Left colon (tissue), 2 donors: ENCODE data around the gene B4GAT1. TPM values are rescaled to one million over a fixed set of nuclear protein-coding genes. Genes with fewer than 3 reads are reported as not detected.

Source experiments
- ATAC-seq: fragments of 200-7000 bp; cut with Tn5 transposase; one replicate; pipeline ENCODE4 v1.9.1; 2020; ENCODE audit warnings: mild to moderate bottlenecking, moderate library complexity
- DNase-seq, 2 donors: peaks; one replicate each; pipeline ENCODE4 v3.0.0-alpha.2; 2020
- intact Hi-C, 2 donors: fragments of 100-400 bp; cut with DNase I in 1 of 2; cut with micrococcal nuclease in 1 of 2; formaldehyde crosslinking; loops; one replicate each; pipeline versions ENCODE4 v1.11.2 to v1.14.0; 2022; cut with DNase I, micrococcal nuclease
- total RNA-seq, 2 donors: library from RNA; stranded (reverse); fragmentation: NEBNext Ultra II Directional; extraction: Animal tissue kit (Norgen Biotek cat#: 25700); gene quantifications; one replicate each; pipeline ENCODE4 v1.2.1, GENCODE V29; 2021
- donor health status: DM: no; HTN: no; CAD: no.
- donor health status: DM: yes; HTN: yes; CAD: no.

B4GAT1 gene
- total RNA-seq, 2 donors from 2014 or later = 13.1 to 17.1 TPM

DNA sequence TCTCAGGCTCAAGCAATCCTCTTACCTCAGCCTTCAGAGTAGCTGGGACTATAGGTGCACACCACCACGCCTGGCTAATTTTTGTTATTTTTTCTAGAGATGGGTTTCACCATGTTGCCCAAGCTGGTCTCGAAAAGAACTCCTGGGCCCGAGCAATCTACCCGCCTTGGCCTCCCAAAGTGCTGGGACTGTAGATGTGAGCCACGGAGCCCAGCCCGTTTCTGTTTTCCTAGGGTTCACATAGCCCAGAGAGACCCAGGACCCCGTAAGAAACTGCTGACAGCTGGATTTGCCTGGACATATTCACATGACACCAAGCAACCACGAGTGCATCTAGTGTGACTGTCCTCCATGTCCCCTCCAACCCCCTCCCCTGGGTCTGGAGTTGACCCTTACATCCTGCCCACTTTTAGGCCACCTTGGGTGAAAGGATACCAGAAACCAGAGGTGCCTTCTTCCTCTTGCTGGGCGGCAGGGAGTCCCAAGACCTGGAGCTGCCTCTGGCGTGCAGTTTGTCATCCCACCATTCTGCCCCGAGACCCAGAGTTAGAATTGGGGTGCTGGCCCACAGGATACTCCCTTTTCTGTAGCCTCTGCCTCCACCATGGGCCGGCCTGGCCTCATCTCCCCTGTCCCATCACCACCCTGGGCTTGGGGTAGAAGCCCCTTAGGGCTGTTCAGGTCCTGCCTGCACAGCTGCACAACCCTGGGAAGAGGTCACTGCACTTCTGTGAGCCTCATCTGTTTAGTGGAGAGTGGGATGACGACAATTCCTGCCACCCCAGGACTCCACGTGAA lies 7.5 kb downstream of the B4GAT1 start:
- intact Hi-C loops = no loop called here
- DNase-seq = no peak
- ATAC-seq = no peak

DNA sequence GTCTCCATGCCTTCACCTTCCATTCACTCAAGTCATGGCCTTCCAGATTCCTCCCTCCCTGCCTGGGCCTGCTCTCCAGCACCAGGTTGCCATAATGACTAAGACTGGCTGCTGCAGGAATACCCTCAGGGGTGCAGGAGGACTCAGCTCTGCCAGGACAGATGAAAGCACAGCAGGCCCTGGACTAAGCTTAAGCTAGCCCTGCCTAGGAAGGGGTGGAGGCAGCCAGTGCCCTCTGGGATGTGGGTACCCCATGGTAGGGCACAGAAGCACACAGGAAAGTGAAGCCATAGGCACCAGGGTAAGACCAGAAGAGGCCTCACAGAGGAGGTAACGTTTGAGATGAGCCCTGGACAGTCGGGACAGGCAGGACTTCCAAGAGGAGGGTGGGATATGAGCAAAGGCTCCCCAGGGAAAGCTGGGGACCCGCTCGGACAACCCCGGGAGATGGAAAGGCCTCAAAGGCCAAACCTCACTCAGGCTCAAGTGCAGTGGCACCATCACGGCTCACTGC lies 8.2 kb downstream of the B4GAT1 start:
- intact Hi-C loops = no loop called here
- DNase-seq (no peak), ATAC-seq (no peak)

- intact Hi-C loops = no loop called here
- DNase-seq (no peak), ATAC-seq (no peak)
These were observed 8.9 kb downstream of the B4GAT1 start for GRCh38 chr11:66338276-66339161.

GRCh38 chr11:66337103-66337899 lies 10.1 kb downstream of the B4GAT1 start:
- DNase-seq = no peak
- intact Hi-C loops = no loop called here
- ATAC-seq = no peak

DNA sequence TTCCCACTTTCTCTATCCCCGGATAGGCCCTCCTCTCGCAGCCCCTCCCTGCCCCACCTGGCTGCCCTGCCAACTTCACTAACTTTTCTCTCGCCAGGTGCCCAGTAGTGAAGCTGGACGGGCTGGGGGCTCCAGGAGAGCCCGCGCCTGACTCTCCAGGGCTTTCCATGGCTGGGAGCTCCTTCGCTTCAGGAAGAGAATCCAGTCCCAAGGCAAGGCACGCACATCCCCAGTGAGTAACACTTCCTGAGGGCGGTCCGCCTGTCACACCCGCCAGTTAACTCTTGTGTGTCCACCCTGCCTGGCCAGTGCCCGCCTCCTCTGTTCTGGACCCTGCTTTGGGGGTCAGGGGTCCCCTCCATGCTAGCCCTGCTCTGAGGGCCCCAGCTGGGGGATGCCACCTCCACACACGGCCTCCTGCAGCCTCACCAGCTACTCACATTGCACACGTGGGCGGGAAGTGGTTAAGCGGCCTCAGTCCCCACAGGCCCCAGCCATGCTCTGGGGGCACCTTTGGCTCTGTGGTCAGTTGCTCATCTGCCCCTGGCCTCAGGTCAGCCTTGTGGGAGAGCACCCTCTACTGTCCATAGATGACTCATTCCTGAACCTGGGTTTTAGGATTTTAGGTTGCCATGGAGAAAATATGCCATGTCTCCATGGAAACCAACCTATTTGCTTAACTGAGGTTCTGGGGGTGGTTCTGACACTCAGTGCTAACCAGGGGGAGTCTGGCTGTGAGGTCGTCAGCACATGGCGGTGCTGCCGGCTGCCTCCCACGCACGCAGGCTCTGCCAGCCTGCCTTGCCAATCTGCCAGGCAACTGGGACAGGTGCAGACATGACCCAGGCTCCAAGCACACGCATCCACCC lies 11.0 kb downstream of the B4GAT1 start, which contains the start of gene RIN1:
RIN1 (minus strand) TSS at position 201 of the 869 bp plus-strand sequence; CDS start at position 169, 32 bp downstream.
- ATAC-seq = peak; percentile 91
- intact Hi-C loops = no loop called here
- DNase-seq = peak; percentile 66 to 79

DNA sequence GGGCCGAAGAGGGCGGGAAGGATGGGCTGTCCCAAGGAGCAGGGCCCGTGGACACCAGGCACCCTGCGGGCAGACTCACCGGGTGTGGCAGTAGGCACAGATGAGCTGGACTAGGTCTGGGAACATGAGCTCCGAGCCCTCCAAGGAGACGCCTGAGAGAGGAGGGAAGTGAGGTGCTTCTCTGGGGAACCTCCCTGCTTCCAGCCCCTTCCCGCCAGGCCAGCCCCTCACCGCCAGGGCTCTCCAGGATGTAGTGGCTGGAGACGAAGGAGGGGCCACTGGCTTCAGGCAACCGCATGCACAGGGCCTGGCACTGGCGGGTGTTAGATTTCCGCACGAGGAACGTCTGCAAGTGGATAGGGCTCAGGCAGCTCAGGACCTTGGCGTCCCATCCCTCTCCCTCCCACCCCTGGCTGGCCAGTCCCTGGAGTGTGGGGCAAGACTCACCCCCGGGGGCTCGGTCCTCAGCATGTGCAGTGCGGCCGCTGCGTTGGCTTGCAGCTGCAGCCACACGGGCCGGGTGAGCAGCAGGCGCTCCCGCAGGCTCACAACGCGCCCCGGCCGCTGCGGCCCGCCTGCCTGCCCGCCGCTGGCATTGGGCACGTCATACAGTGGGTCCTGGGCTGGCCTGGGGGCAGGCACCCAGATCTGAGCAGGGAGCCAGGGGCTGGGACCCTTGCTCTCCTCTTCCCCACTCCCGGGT lies 11.7 kb downstream of the B4GAT1 start:
- ATAC-seq (peak; percentile 60), DNase-seq (peak in 1 of 2 donors; percentile 38)
- intact Hi-C loops = no loop called here

GRCh38 chr11:66334605-66335442 lies 12.6 kb downstream of the B4GAT1 start:
- ATAC-seq (no peak), DNase-seq (no peak)
- intact Hi-C loops = no loop called here

- ATAC-seq = no peak
- intact Hi-C loops = no loop called here
- no peak for DNase-seq
These were observed 13.4 kb downstream of the B4GAT1 start for GRCh38 chr11:66333896-66334604.

DNA sequence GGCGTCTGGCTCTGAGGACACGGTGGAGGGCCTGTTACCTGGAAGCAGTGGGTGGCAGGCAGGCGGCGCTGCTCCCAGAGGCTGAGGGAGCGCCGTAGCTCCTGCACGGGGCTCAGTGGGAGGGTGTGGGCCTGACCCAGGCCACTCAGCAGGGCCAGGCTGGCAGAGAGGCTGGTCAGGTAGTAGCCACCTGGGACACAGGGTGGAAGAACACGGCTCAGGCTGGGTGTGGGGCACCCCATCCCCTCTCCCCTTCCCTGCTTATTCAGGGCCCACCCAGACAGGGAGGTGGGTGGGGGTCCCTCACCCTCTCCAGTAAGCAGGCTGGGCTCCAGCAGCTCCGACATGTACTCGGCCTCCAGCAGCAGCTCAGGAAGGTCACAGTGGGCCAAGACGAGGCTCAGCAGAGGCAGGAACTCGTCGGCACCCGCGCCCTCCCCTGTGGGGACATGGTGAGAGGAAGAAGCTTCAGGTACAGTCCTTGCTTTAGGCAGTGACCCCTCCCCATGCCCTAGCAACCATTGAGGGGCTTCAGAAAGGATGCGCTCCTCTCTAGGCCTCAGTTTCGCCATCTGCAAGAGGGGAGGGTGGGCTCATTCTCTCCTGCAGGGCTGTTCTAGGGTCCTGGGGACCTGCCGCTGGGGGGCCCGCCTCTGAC lies 14.1 kb downstream of the B4GAT1 start:
- intact Hi-C loops = no loop called here
- no peak for DNase-seq
- ATAC-seq = no peak

- ATAC-seq (no peak), DNase-seq (no peak)
- intact Hi-C loops = no loop called here
These were observed 14.8 kb downstream of the B4GAT1 start for GRCh38 chr11:66332371-66333219.

DNA sequence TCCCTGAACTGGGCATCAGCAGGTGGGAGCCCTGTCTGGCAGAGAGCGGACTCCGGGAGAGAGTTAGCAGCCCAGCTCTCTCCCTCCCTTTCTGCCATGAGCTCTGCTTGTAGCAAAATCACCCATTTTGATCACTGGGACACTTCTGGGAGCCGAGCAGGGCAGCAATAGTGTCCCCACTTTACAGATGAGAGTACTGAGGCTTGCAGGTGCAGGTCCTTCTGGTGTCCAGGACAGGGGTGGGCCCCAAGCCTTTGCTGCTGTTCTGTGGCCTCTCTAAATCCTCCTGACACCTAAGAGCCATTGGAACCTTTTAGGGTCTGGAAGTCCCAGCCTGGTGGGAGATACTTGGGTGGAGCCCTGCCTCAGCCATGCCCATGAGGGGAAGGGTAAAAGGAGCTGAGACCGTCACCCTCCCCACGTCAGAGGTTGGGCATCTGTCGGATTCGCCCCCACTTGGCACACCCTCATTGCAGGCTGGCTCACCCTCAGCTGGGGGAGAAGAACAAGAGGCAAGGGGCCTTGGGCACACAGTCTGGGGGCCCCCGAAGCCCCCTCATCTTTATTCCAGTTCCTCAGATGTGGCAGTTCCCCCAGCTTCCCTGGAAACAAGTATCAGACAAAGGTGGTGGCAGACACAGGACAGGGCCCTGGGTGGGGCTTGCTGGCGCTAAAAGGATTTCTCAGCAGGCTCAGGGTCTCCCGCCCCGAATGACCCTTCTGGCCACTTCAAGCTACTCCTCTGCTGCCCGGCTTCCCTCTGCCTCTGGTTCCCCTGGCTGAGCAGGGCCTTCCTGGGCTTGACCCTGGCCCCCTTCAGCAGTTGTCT lies 15.7 kb downstream of the B4GAT1 start:
- DNase-seq = no peak
- intact Hi-C loops = no loop called here
- ATAC-seq = no peak

DNA sequence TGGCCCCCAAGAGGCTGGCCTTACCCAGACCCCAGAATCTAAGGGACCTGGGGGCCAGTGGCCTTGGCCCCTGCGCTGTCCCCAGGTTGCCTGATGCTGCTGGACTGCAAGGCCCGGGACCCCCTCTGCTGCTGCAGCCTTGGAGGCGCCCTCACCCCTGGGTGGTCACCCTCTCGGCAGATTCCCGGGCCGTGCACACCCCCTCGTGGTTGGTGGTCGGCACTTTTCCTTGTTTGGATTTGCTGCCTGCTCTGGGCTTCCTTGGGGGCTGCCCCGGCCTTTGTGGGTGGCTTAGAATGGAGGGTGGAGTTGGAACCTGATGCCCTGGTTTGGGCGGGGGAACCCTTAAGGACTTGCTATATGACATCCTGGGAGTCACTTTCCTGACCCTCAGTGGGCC lies 16.5 kb downstream of the B4GAT1 start:
- no peak for DNase-seq
- intact Hi-C loops = no loop called here
- ATAC-seq = no peak

DNA sequence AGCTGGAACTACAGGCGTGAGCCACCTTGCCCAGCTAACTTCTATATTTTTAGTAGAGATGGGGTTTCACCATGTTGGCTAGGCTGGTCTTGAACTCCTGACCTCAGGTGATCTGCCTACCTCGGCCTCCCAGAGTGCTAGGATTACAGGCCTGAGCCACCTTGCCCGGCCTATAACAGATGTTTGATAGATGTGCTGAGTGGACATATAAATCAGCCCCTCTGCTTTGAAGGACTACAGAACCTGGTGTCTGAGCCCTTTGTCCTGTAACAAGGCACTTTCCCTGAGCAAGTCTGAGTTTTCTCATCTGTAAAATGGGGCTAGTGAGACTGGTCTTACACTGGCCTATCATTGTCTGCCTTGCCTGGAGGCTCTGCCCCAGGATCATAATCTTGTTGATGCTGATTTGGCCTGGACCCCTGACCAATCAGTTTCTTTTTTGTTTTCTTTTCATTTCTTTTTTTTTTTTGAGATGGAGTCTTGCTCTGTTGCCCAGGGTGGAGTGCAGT lies 18.2 kb downstream of the B4GAT1 start:
- ATAC-seq = no peak
- DNase-seq = no peak
- intact Hi-C loops = no loop called here
